Astrocyte (in vitro differentiated cells and primary cell): ENCODE data around the gene PLCB4. TPM values are rescaled to one million over a fixed set of nuclear protein-coding genes. Genes with fewer than 3 reads are reported as not detected.
A peak's percentile ranks its signal among the peaks of the same experiment; 100 is the strongest.

Experiments used
- DNase-seq: peaks from one replicate; pipeline ENCODE4 v3.0.0-alpha.2; 2010; ENCODE audit warnings: low read depth
- FAIRE-seq: peaks from 2 replicates; lab custom pipeline; 2011; peaks lifted over from hg19 to GRCh38; lab: Jason Lieb, UNC
- H2AFZ ChIP-seq: 2 replicates; pipeline ENCODE4 v1.6.0; 2012; ENCODE audit warnings: low read depth, low read length, inconsistent platforms
- H3K27ac ChIP-seq: 2 replicates; pipeline ENCODE4 v1.5.1; 2011; ENCODE audit warnings: low read depth, low read length, inconsistent platforms
- H3K27me3 ChIP-seq: 2 replicates; pipeline ENCODE4 v1.6.0; 2011; ENCODE audit warnings: low read length, inconsistent platforms; ENCODE audit not compliant: insufficient read depth
- H3K36me3 ChIP-seq: 2 replicates; pipeline ENCODE4 v1.5.1; 2011; ENCODE audit warnings: low read length, inconsistent platforms; ENCODE audit not compliant: insufficient read depth
- H3K4me1 ChIP-seq: 2 replicates; pipeline ENCODE4 v1.5.1; 2011; ENCODE audit warnings: low read length, inconsistent platforms; ENCODE audit not compliant: insufficient read depth
- H3K4me2 ChIP-seq: 2 replicates; pipeline ENCODE4 v1.6.0; 2012; ENCODE audit warnings: low read length, inconsistent platforms
- H3K4me3 ChIP-seq: 2 replicates; pipeline ENCODE4 v1.5.1; 2011; ENCODE audit warnings: low read depth, mild to moderate bottlenecking, low read length, inconsistent platforms; ENCODE audit not compliant: insufficient read depth
- H3K79me2 ChIP-seq: 2 replicates; pipeline ENCODE4 v1.6.0; 2012; ENCODE audit warnings: mild to moderate bottlenecking, low read length, inconsistent platforms; ENCODE audit not compliant: insufficient read depth
- H3K9ac ChIP-seq: 2 replicates; pipeline ENCODE4 v1.6.0; 2012; ENCODE audit warnings: mild to moderate bottlenecking, low read length, inconsistent platforms
- H3K9me3 ChIP-seq: 2 replicates; pipeline ENCODE4 v1.5.1; 2012; ENCODE audit warnings: low read depth, mild to moderate bottlenecking, low read length, inconsistent platforms; ENCODE audit not compliant: insufficient read depth
- H4K20me1 ChIP-seq: 2 replicates; pipeline ENCODE4 v1.6.0; 2012; ENCODE audit warnings: low read length, inconsistent platforms; ENCODE audit not compliant: insufficient read depth
- H3K27ac Mint-ChIP-seq: one replicate; pipeline ENCODE4 v1.8.0; 2021; ENCODE audit warnings: mild to moderate bottlenecking, mixed read lengths; ENCODE audit not compliant: unreplicated experiment
- H3K27me3 Mint-ChIP-seq: one replicate; pipeline ENCODE4 v1.8.0; 2021; ENCODE audit warnings: low read depth, mixed read lengths; ENCODE audit not compliant: unreplicated experiment
- H3K36me3 Mint-ChIP-seq: one replicate; pipeline ENCODE4 v1.8.0; 2021; ENCODE audit warnings: low read depth, mixed read lengths; ENCODE audit not compliant: unreplicated experiment
- H3K4me1 Mint-ChIP-seq: one replicate; pipeline ENCODE4 v1.8.0; 2021; ENCODE audit warnings: low read depth, mixed read lengths; ENCODE audit not compliant: unreplicated experiment
- H3K4me3 Mint-ChIP-seq: one replicate; pipeline ENCODE4 v1.8.0; 2021; ENCODE audit warnings: mild to moderate bottlenecking, moderate library complexity, mixed read lengths; ENCODE audit not compliant: unreplicated experiment
- H3K9me3 Mint-ChIP-seq: one replicate; pipeline ENCODE4 v1.8.0; 2021; ENCODE audit warnings: mild to moderate bottlenecking, mixed read lengths; ENCODE audit not compliant: unreplicated experiment
- CTCF ChIP-seq: IDR thresholded peaks from 2 replicates; pipeline ENCODE4 v1.5.1; 2011; ENCODE audit warnings: low read depth, mild to moderate bottlenecking, inconsistent platforms, low read length, moderate library complexity; ENCODE audit not compliant: insufficient read depth
- EZH2 ChIP-seq: IDR thresholded peaks from 2 replicates; pipeline ENCODE4 v1.6.1; 2012; ENCODE audit warnings: mild to moderate bottlenecking, low read length, inconsistent platforms; ENCODE audit not compliant: insufficient read depth
- total RNA-seq: library from RNA; stranded (reverse); gene quantifications from 2 replicates; pipeline ENCODE4 v1.2.1, GENCODE V29; 2021

The PLCB4 gene
- total RNA-seq, 1 donor from 2014 or later: 58.2 TPM

GRCh38 chr20:9200620-9201019, 131.7 kb downstream of the PLCB4 start:
- DNase-seq: peak; percentile 91
- peak; percentile 67 for FAIRE-seq
- Mint-ChIP-seq H3K4me3 (peak overlapping the region; percentile 64), H3K4me1 (peaks cover 44% of the 10 kb centered on the region), H3K9me3 (no peaks in the 10 kb centered on the region), H3K36me3 (peaks cover 1% of the 10 kb centered on the region), H3K27ac (peak overlapping the region; percentile 75), H3K27me3 (no peaks in the 10 kb centered on the region)
- no peak overlapping the region for H2AFZ ChIP-seq
- H3K36me3 ChIP-seq: no peaks in the 10 kb centered on the region
- H3K4me3 ChIP-seq: no peak overlapping the region
- TF ChIP-seq CTCF (no peak), EZH2 (no peak)
- H3K9ac ChIP-seq: no peak overlapping the region
- H3K4me2 ChIP-seq: peak overlapping the region; percentile 51
- no peaks in the 10 kb centered on the region for H3K27me3 ChIP-seq
- no peaks in the 10 kb centered on the region for H4K20me1 ChIP-seq
- H3K27ac ChIP-seq: no peak overlapping the region
- H3K4me1 ChIP-seq: peaks cover 6% of the 10 kb centered on the region
- H3K9me3 ChIP-seq: no peaks in the 10 kb centered on the region
- no peaks in the 10 kb centered on the region for H3K79me2 ChIP-seq

- H3K27ac ChIP-seq: no peak overlapping the region
- no peaks in the 10 kb centered on the region for H3K79me2 ChIP-seq
- no peaks in the 10 kb centered on the region for H3K36me3 ChIP-seq
- TF ChIP-seq CTCF (no peak), EZH2 (no peak)
- Mint-ChIP-seq H3K4me1 (peaks cover 41% of the 10 kb centered on the region), H3K27ac (no peak overlapping the region), H3K27me3 (no peaks in the 10 kb centered on the region), H3K9me3 (no peaks in the 10 kb centered on the region), H3K36me3 (peaks cover 1% of the 10 kb centered on the region), H3K4me3 (no peak overlapping the region)
- no peak overlapping the region for H3K4me3 ChIP-seq
- no peaks in the 10 kb centered on the region for H3K27me3 ChIP-seq
- DNase-seq (peak; percentile 40), FAIRE-seq (no peak)
- peaks cover 6% of the 10 kb centered on the region for H3K4me1 ChIP-seq
- H4K20me1 ChIP-seq: no peaks in the 10 kb centered on the region
- H3K9me3 ChIP-seq: no peaks in the 10 kb centered on the region
- H3K9ac ChIP-seq: no peak overlapping the region
- no peak overlapping the region for H2AFZ ChIP-seq
- no peak overlapping the region for H3K4me2 ChIP-seq
Measured at GRCh38 chr20:9202420-9203080, 133.7 kb downstream of the PLCB4 start.

- no peak for FAIRE-seq
- Histone ChIP-seq H3K4me2 (no peak overlapping the region), H3K36me3 (no peaks in the 10 kb centered on the region), H3K4me1 (peaks cover 6% of the 10 kb centered on the region), H3K9me3 (no peaks in the 10 kb centered on the region), H3K9ac (no peak overlapping the region), H3K79me2 (no peaks in the 10 kb centered on the region), H2AFZ (no peak overlapping the region), H3K27me3 (no peaks in the 10 kb centered on the region), H4K20me1 (no peaks in the 10 kb centered on the region), H3K27ac (no peak overlapping the region), H3K4me3 (no peak overlapping the region)
- H3K27me3 Mint-ChIP-seq: no peaks in the 10 kb centered on the region
- no peak for DNase-seq
- H3K9me3 Mint-ChIP-seq: no peaks in the 10 kb centered on the region
- no peak for TF ChIP-seq EZH2
- H3K4me1 Mint-ChIP-seq: peaks cover 42% of the 10 kb centered on the region
- no peak overlapping the region for H3K4me3 Mint-ChIP-seq
- peak overlapping the region; percentile 84 for H3K27ac Mint-ChIP-seq
- H3K36me3 Mint-ChIP-seq: peaks cover 1% of the 10 kb centered on the region
Measured at GRCh38 chr20:9203081-9203447, 134.2 kb downstream of the PLCB4 start.
